Neural crest cell (in vitro differentiated cells): ENCODE data around the gene PLXNA2. TPM values are rescaled to one million over a fixed set of nuclear protein-coding genes. Genes with fewer than 3 reads are reported as not detected.

Source experiments
- DNase-seq: peaks from one replicate; pipeline ENCODE4 v3.0.0; 2021; ENCODE audit warnings: low read depth, mixed read lengths, low spot score
- H3K27ac Mint-ChIP-seq: one replicate; pipeline ENCODE4 v1.8.0; 2021; ENCODE audit warnings: mild to moderate bottlenecking, mixed read lengths; ENCODE audit not compliant: unreplicated experiment
- H3K27me3 Mint-ChIP-seq: 2 replicates; pipeline ENCODE4 v1.8.0; 2021; ENCODE audit warnings: low read depth, mild to moderate bottlenecking, mixed read lengths
- H3K36me3 Mint-ChIP-seq: 2 replicates; pipeline ENCODE4 v1.8.0; 2021; ENCODE audit warnings: low read depth, mild to moderate bottlenecking, mixed read lengths
- H3K4me1 Mint-ChIP-seq: 2 replicates; pipeline ENCODE4 v1.8.0; 2021; ENCODE audit warnings: mixed read lengths
- H3K4me3 Mint-ChIP-seq: one replicate; pipeline ENCODE4 v1.8.0; 2021; ENCODE audit warnings: mild to moderate bottlenecking, mixed read lengths
- H3K9me3 Mint-ChIP-seq: 2 replicates; pipeline ENCODE4 v1.8.0; 2021; ENCODE audit warnings: mixed read lengths
- total RNA-seq: library from RNA; stranded (reverse); gene quantifications from 2 replicates; pipeline ENCODE4 v1.2.1, GENCODE V29; 2021
- TF ChIP-seq, protein P1 (sequence below): fragments of 200-600 bp; sonication (generic); conservative IDR thresholded peaks from 2 replicates; pipeline ENCODE4 v1.5.0; 2021; ENCODE audit warnings: antibody characterized with exemption, mild to moderate bottlenecking

The PLXNA2 gene
- total RNA-seq, 1 donor from 2014 or later: 37.7 TPM

DNA sequence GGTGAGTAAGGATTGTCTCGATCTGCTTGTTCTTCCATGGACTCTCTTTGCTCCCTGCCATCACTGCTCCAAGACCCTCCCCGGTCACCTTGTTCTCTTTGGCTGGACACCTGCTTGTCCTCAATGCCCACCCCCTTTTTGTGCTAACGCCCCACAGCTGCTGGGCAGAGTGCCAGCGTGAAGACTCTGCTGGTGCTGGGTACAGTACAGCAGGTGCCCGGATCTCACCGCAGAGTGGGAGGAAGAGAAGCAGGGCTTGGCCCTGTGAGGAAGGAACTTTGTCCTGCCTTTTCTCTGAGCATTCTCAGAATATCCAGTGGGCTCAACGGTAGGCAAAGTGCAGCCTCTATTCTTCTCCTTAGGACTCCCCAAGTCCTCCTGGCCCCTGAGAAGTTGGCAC is 90.1 kb downstream of the PLXNA2 start:
- H3K36me3 Mint-ChIP-seq: no peaks in the 10 kb centered on the region
- H3K27me3 Mint-ChIP-seq: peaks cover 13% of the 10 kb centered on the region
- no peak overlapping the region for H3K27ac Mint-ChIP-seq
- peaks cover 15% of the 10 kb centered on the region for H3K4me1 Mint-ChIP-seq
- DNase-seq: no peak
- H3K4me3 Mint-ChIP-seq: no peak overlapping the region
- TF ChIP-seq, protein P1, sequence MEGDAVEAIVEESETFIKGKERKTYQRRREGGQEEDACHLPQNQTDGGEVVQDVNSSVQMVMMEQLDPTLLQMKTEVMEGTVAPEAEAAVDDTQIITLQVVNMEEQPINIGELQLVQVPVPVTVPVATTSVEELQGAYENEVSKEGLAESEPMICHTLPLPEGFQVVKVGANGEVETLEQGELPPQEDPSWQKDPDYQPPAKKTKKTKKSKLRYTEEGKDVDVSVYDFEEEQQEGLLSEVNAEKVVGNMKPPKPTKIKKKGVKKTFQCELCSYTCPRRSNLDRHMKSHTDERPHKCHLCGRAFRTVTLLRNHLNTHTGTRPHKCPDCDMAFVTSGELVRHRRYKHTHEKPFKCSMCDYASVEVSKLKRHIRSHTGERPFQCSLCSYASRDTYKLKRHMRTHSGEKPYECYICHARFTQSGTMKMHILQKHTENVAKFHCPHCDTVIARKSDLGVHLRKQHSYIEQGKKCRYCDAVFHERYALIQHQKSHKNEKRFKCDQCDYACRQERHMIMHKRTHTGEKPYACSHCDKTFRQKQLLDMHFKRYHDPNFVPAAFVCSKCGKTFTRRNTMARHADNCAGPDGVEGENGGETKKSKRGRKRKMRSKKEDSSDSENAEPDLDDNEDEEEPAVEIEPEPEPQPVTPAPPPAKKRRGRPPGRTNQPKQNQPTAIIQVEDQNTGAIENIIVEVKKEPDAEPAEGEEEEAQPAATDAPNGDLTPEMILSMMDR: no peak
- no peaks in the 10 kb centered on the region for H3K9me3 Mint-ChIP-seq

DNA sequence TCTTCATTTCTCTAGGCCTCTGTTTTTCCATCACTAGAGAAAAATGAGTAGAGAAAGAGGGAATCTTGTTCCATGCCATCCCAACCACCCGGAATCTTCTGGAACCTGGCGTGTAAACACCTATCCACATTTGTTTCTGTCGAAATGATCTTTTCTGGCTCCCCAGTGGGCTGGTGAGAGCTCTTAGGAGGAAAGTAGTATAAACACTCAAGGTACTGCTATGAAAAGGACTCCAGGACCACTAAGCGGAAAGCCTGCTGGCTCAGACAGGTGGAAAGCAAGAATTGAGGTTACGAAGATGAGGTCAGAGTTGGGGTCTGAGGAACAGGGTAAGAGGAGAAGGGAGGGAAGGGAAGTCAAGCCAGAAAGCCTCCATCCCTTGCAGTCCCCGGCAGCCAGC is 90.8 kb downstream of the PLXNA2 start:
- no peak for DNase-seq
- Mint-ChIP-seq H3K27ac (no peak overlapping the region), H3K4me3 (no peak overlapping the region), H3K27me3 (peaks cover 13% of the 10 kb centered on the region), H3K36me3 (no peaks in the 10 kb centered on the region), H3K4me1 (peaks cover 15% of the 10 kb centered on the region), H3K9me3 (no peaks in the 10 kb centered on the region)
- TF ChIP-seq, protein P1: no peak

DNA sequence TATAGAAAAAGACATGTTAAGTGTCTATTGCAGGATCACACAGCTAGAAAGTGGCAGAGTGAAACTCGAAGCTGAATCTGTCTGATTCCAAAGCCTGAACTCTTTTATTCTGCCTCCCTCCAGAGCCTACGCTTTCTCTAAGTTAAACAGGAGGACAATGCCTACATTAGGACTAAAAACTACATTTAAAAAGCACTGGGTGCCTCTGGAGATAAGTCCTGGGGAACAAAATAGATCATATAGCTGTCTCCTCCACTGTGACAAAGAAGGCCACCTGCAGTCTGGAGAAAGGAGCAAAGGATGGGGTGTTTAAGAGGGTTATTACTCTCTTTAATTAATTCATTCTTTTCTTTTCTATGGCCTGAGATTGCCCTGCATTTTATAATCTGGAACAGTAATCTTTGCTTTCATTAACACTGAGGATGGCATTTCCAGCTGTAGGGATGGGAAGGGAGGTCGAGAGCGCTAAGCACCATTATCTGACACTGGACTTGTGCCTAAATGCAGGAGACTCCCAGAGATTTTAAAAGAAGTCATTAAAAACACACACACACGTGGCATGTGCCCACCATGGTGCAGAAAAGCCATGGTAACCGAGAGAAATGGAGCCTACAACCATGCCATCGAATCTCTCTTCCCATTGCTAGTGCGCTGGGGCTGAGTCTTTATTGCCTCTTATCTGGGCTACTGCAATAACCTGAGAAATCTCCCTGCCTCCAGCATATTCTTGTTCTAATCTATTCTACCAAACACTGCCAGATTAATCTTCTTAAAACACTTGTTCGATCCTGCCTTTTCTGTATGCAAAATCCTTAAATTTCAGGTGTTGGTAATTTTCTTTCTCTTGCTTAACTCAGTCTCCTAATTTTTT is 92.2 kb downstream of the PLXNA2 start:
- Mint-ChIP-seq H3K27ac (no peak overlapping the region), H3K27me3 (peaks cover 5% of the 10 kb centered on the region), H3K9me3 (no peaks in the 10 kb centered on the region), H3K4me3 (no peak overlapping the region), H3K4me1 (peaks cover 12% of the 10 kb centered on the region), H3K36me3 (no peaks in the 10 kb centered on the region)
- no peak for DNase-seq
- TF ChIP-seq, protein P1: no peak

DNA sequence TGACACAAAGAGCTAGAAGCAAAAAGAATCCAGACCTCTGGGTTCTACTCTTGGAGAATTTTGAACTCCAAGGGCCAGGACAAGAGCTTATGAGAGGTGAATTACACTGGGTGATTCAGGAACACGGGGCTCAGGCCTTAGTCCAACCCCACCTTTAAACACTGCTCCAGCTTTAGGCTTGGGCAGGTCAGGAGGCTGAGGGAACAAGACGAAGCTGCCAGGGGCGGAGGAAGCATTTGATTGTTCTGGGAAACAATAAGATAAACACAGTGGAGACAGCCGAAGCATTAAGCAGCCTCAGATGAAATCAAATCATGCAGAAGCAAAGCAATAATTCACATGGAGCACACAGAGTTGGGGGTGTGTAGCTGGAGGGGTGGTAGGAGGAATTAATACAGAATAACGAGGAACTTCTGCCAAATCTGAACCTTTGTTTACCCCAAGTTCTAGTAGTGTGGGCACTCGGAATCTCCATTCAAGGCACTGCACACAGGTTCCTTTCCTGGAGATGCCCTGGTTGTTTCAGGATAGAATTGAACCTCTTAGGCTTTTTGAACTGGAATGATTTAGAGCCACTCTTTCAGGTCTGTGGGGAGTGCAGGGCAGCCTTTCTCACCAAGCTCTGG is 93.2 kb downstream of the PLXNA2 start:
- Mint-ChIP-seq H3K9me3 (no peaks in the 10 kb centered on the region), H3K4me1 (peaks cover 12% of the 10 kb centered on the region), H3K27ac (no peak overlapping the region), H3K36me3 (no peaks in the 10 kb centered on the region), H3K27me3 (peaks cover 5% of the 10 kb centered on the region), H3K4me3 (no peak overlapping the region)
- TF ChIP-seq, protein P1: no peak
- no peak for DNase-seq

DNA sequence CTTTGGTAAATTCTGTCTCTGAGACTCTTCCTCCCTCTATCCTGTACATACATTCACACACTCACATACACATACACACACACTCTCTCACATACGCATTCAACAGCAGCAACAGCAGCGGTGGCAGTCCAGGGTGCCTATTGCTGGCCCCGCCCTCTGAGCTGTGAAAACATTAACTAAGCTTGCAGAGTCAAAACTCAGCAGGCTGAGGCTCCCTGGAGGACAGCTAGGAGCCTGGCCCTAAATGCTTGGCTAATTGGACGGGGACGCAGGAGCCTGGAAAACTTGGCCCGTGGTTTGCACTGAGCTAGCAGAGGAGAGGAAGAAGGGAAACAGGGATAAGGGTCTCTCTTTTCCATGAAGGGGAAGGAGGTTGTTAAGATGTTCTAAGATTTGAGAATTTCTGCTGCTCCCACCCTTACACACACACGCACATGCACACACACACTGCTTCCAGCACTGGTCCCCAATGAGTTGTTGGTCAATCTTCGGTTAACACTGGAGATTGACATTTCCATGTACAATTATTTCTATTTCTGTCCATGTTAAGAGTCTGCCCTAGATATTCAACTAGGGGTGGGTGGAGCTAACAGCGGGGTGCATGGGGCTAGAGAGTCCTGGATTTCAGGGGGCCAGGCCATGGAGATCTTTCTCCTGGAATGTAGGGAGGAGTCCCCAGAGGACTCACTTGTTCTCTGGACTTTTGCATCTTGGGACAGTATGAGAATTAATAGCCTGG is 94.2 kb downstream of the PLXNA2 start:
- Mint-ChIP-seq H3K36me3 (no peaks in the 10 kb centered on the region), H3K4me3 (no peak overlapping the region), H3K27me3 (peaks cover 4% of the 10 kb centered on the region), H3K27ac (no peak overlapping the region), H3K4me1 (peaks cover 10% of the 10 kb centered on the region), H3K9me3 (no peaks in the 10 kb centered on the region)
- DNase-seq: no peak
- TF ChIP-seq, protein P1: no peak
